WERI-Rb-1 (cell line): ENCODE data around the gene NMNAT2.
A peak's percentile ranks its signal among the peaks of the same experiment; 100 is the strongest.

ENCODE experiments used
- DNase-seq: peaks from one replicate; pipeline ENCODE4 v3.0.0-alpha.2; 2020
- H3K27ac ChIP-seq: fragments of 250-450 bp; sonication (Bioruptor Pico); 2 replicates; pipeline ENCODE4 v1.5.1; 2020; ENCODE audit warnings: mild to moderate bottlenecking, moderate library complexity
- H3K27me3 ChIP-seq: fragments of 250-450 bp; sonication (Bioruptor Pico); 2 replicates; pipeline ENCODE4 v1.5.1; 2021; ENCODE audit warnings: mild to moderate bottlenecking, low read depth, moderate library complexity; ENCODE audit not compliant: insufficient read depth, severe bottlenecking
- H3K36me3 ChIP-seq: fragments of 250-450 bp; sonication (Bioruptor Pico); 2 replicates; pipeline ENCODE4 v1.5.1; 2020; ENCODE audit warnings: mild to moderate bottlenecking, moderate library complexity
- H3K4me3 ChIP-seq: 2 replicates; pipeline ENCODE4 v1.5.1; 2011; ENCODE audit warnings: low read depth, mild to moderate bottlenecking, control low read depth, low read length
- H3K9me3 ChIP-seq: fragments of 250-450 bp; sonication (Bioruptor Pico); 2 replicates; pipeline ENCODE4 v1.5.1; 2021; ENCODE audit warnings: mild to moderate bottlenecking, moderate library complexity; ENCODE audit not compliant: severe bottlenecking
- TF ChIP-seq, protein P1 (sequence below): IDR thresholded peaks from 2 replicates; pipeline ENCODE4 v1.5.1; 2011; ENCODE audit warnings: low read depth, mild to moderate bottlenecking, control low read depth, inconsistent platforms, low read length

NMNAT2 gene

DNA sequence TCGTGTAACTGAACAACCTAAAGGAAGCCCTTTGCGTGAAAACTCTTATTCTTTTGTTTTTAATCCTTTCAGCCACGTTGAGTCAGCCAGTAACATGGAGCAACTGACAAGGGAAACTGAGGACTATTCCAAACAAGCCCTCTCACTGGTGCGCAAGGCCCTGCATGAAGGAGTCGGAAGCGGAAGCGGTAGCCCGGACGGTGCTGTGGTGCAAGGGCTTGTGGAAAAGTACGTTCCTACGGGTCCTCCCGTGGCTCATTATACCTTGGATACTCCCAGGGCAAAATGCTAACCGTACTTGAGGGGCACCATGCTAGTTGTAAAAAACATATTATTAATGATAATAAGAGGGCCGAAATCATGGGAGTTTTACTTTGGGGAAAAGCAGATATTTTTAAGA lies 182.7 kb downstream of the NMNAT2 start:
- DNase-seq = no peak
- no peak overlapping the region for H3K4me3 ChIP-seq
- TF ChIP-seq, protein P1, sequence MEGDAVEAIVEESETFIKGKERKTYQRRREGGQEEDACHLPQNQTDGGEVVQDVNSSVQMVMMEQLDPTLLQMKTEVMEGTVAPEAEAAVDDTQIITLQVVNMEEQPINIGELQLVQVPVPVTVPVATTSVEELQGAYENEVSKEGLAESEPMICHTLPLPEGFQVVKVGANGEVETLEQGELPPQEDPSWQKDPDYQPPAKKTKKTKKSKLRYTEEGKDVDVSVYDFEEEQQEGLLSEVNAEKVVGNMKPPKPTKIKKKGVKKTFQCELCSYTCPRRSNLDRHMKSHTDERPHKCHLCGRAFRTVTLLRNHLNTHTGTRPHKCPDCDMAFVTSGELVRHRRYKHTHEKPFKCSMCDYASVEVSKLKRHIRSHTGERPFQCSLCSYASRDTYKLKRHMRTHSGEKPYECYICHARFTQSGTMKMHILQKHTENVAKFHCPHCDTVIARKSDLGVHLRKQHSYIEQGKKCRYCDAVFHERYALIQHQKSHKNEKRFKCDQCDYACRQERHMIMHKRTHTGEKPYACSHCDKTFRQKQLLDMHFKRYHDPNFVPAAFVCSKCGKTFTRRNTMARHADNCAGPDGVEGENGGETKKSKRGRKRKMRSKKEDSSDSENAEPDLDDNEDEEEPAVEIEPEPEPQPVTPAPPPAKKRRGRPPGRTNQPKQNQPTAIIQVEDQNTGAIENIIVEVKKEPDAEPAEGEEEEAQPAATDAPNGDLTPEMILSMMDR = no peak
- H3K27ac ChIP-seq = no peak overlapping the region
- H3K9me3 ChIP-seq = no peaks in the 10 kb centered on the region
- no peaks in the 10 kb centered on the region for H3K36me3 ChIP-seq
- no peaks in the 10 kb centered on the region for H3K27me3 ChIP-seq

DNA sequence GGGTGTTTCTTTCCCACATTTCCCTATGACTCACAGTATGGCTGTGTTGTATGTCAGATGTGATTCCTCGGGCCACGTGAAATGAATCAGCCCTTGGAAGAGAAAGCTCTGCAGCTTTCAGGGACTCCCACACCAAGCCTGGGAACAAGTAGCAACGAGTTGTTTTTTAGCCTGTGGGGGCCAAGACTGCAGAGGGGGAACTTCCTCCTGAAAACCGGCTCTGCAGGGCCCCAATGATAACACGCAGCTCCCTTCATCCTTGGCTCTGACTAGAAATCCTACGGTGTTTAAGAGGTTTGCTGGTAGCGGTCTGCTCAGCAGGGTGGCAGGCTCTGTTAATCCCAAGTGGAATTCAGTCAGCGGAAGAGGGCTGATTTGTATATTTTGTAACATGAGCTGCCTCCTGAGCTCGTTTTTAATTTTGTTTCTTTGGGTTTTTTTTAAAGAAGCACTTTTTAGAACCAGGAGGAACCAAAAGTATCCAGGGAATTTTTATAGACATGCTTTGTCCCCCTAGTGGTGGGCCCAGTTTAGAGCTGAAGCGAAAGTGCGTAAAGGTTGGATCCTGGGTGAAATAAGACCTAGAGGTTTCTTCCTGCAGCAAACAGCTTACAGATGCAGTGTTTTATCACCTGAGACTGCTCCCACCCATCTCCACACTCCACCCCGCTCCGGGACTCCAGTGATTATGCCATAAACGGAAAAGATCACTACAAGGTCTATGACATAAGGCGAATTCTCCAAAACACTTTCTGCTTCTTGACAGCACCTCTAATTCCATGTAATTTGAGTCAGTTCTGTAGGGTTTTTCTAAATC lies 183.3 kb downstream of the NMNAT2 start:
- Histone ChIP-seq H3K27ac (no peak overlapping the region), H3K4me3 (peak overlapping the region; percentile 25), H3K27me3 (no peaks in the 10 kb centered on the region), H3K36me3 (no peaks in the 10 kb centered on the region), H3K9me3 (no peaks in the 10 kb centered on the region)
- DNase-seq = peak; percentile 16
- TF ChIP-seq, protein P1 = peak; percentile 33; the same call in 1 of the 2 replicates

DNA sequence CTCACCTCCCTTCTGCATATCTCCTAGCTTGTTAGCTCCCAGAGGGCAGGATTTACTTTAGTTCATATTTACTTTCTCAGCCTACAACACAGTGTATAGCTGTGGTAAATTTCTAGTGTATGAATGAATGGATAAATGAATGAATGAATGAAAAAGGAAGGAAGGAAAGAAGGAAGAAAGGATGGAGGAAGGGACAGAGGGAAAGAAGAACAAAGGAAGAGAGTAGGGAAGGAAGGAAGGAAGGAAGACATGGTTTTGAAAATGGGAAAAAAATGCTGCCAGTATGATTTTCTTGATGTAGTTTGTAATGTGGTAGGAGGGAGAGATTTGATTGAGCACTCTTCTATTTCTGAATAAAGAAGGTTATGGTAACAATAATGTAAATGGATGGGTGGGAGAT lies 185.1 kb downstream of the NMNAT2 start:
- no peak overlapping the region for H3K4me3 ChIP-seq
- no peak for DNase-seq
- TF ChIP-seq, protein P1 = no peak
- H3K9me3 ChIP-seq = no peaks in the 10 kb centered on the region
- no peaks in the 10 kb centered on the region for H3K36me3 ChIP-seq
- no peak overlapping the region for H3K27ac ChIP-seq
- no peaks in the 10 kb centered on the region for H3K27me3 ChIP-seq

DNA sequence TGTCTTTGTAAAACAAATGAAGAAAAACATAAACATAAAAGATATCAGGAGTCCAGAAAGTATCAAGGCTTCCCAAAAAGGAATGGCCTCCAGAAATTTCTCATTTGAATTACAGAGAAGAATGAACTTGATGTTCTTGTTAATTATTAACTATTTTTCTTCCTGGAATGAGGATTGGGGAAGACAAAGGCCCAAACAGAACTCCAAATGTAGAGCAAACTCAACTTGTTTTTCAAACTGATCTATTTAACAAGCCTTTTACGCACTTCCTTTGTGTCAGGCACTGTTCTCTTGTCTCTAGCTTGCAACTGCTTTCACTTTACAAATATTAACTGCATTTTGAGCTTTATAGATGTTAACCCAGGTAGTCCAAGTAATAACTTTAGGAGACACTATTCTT lies 186.6 kb downstream of the NMNAT2 start:
- no peak overlapping the region for H3K4me3 ChIP-seq
- DNase-seq = no peak
- TF ChIP-seq, protein P1 = no peak
- no peaks in the 10 kb centered on the region for H3K36me3 ChIP-seq
- no peak overlapping the region for H3K27ac ChIP-seq
- no peaks in the 10 kb centered on the region for H3K9me3 ChIP-seq
- no peaks in the 10 kb centered on the region for H3K27me3 ChIP-seq

DNA sequence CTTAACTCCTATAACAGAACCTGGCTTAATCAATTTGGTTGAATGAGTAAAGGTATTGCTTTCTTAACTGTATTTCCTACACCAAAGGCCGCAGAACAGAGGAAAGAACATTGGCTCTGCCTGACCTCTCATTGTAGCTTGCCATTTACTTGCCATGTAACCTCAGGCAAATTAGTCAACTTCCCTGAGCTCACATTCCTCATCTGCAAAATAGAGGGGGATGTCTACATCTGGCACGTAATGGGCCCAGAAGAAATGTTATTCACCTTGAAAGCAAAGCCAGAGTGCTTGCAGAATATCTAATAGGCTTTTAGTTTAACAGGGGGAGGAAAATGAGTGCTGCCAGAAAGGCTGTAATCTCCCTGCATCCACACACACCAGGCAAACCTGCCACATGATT lies 187.8 kb downstream of the NMNAT2 start:
- H3K4me3 ChIP-seq = no peak overlapping the region
- DNase-seq = no peak
- H3K9me3 ChIP-seq = no peaks in the 10 kb centered on the region
- TF ChIP-seq, protein P1 = no peak
- H3K36me3 ChIP-seq = no peaks in the 10 kb centered on the region
- H3K27ac ChIP-seq = no peak overlapping the region
- H3K27me3 ChIP-seq = no peaks in the 10 kb centered on the region
